Natural killer cell (primary cell): ENCODE measurements around the gene SEMA3A. TPM values are rescaled to one million over a fixed set of nuclear protein-coding genes. Genes with fewer than 3 reads are reported as not detected.

Experiments
- ATAC-seq, 3 donors: fragments of 150-1000 bp in 2 of 3; fragments of 200-7000 bp in 1 of 3; cut with Tn5 transposase; 1 replicate in 1 of 3; 2 replicates in 2 of 3; pipeline ENCODE4 v1.10.0; 2021; ENCODE audit warnings: mild to moderate bottlenecking in 2 of 3, moderate library complexity in 2 of 3
- DNase-seq, 2 donors: peaks; one replicate each; pipeline versions ENCODE4 v3.0.0 to v3.0.0-alpha.2; 2013 to 2021; ENCODE audit warnings: mixed read lengths in 1 of 2
- H3K27ac ChIP-seq: one replicate; pipeline ENCODE4 v1.5.1; 2013; ENCODE audit warnings: mild to moderate bottlenecking, low read length
- H3K27me3 ChIP-seq: one replicate; pipeline ENCODE4 v1.6.1; 2013; ENCODE audit warnings: low read length; ENCODE audit not compliant: control insufficient read depth, insufficient read depth
- H3K36me3 ChIP-seq: one replicate; pipeline ENCODE4 v1.6.1; 2013; ENCODE audit warnings: low read length; ENCODE audit not compliant: control insufficient read depth, insufficient read depth
- H3K4me1 ChIP-seq: one replicate; pipeline ENCODE4 v1.6.1; 2013; ENCODE audit warnings: low read length; ENCODE audit not compliant: control insufficient read depth, insufficient read depth
- H3K4me3 ChIP-seq: one replicate; pipeline ENCODE4 v1.5.1; 2013; ENCODE audit warnings: low read length
- H3K9me3 ChIP-seq: one replicate; pipeline ENCODE4 v1.6.1; 2013; ENCODE audit warnings: low read length; ENCODE audit not compliant: control insufficient read depth, insufficient read depth
- H3K27ac Mint-ChIP-seq, 2 donors: one replicate each; pipeline ENCODE4 v1.8.0; 2022; ENCODE audit warnings: mild to moderate bottlenecking in 2 of 2, mixed read lengths in 2 of 2, moderate library complexity in 1 of 2
- H3K27me3 Mint-ChIP-seq, 2 donors: one replicate each; pipeline ENCODE4 v1.8.0; 2022; ENCODE audit warnings: low read depth in 2 of 2, mixed read lengths in 2 of 2
- H3K36me3 Mint-ChIP-seq: one replicate; pipeline ENCODE4 v1.8.0; 2022; ENCODE audit warnings: mixed read lengths
- H3K4me1 Mint-ChIP-seq, 2 donors: one replicate each; pipeline ENCODE4 v1.8.0; 2022; ENCODE audit warnings: mixed read lengths in 2 of 2
- H3K4me3 Mint-ChIP-seq: one replicate; pipeline ENCODE4 v1.8.0; 2022; ENCODE audit warnings: mild to moderate bottlenecking, moderate library complexity, mixed read lengths
- H3K9me3 Mint-ChIP-seq, 2 donors: one replicate each; pipeline ENCODE4 v1.8.0; 2022; ENCODE audit warnings: mixed read lengths in 2 of 2
- CTCF ChIP-seq: fragments of 200-600 bp; IDR thresholded peaks from one replicate; pipeline ENCODE4 v1.8.0; 2022; ENCODE audit warnings: antibody characterized with exemption
- WGBS: methylation state at CpG from one replicate; pipeline ENCODE4 v1.1.7; 2013; ENCODE audit warnings: missing lambda C conversion rate; ENCODE audit not compliant: insufficient coverage; 5-methylcytosine and 5-hydroxymethylcytosine counted together
- intact Hi-C: fragments of 100-400 bp; cut with micrococcal nuclease; formaldehyde crosslinking; loops from one replicate; pipeline ENCODE4 v1.14.2; 2022
- total RNA-seq, 4 donors: library from RNA; stranded (reverse); fragments of 120-200 nt in 1 of 4; gene quantifications; one replicate each; pipeline versions ENCODE4 v1.2.3 to v1.2.4, GENCODE V29; 2013 to 2022

SEMA3A gene
- total RNA-seq, 3 donors from 2014 or later (not counting 1 experiment from before 2014, with no cell fraction given), result 0.13 to 0.21 TPM; not detected in 1

- no peak overlapping the region for H3K4me3 ChIP-seq
- intact Hi-C loops, result no loop called here
- 82% methylated on average over 1 of the region's 3 CpGs for WGBS
- H3K27ac Mint-ChIP-seq, result no peak overlapping the region
- H3K27me3 ChIP-seq, result no peaks in the 10 kb centered on the region
- no peaks in the 10 kb centered on the region for H3K4me1 Mint-ChIP-seq
- H3K9me3 ChIP-seq, result no peaks in the 10 kb centered on the region
- peaks cover 2 to 9% of the 10 kb centered on the region in 2 donors for H3K9me3 Mint-ChIP-seq
- no peaks in the 10 kb centered on the region for H3K36me3 ChIP-seq
- ATAC-seq (no peak), DNase-seq (no peak)
- no peaks in the 10 kb centered on the region for H3K36me3 Mint-ChIP-seq
- H3K27ac ChIP-seq, result no peak overlapping the region
- H3K4me1 ChIP-seq, result no peaks in the 10 kb centered on the region
- no peak overlapping the region for H3K4me3 Mint-ChIP-seq
- no peaks in the 10 kb centered on the region for H3K27me3 Mint-ChIP-seq
- no peak for TF ChIP-seq CTCF
Observed at GRCh38 chr7:84142726-84143125, 51.9 kb downstream of the SEMA3A start.

- no peak overlapping the region for H3K4me3 Mint-ChIP-seq
- ATAC-seq (no peak), DNase-seq (no peak)
- no peaks in the 10 kb centered on the region for H3K27me3 Mint-ChIP-seq
- no peaks in the 10 kb centered on the region for H3K4me1 ChIP-seq
- no peaks in the 10 kb centered on the region for H3K36me3 ChIP-seq
- WGBS, result no CpG with 5 or more reads among the region's 2 CpGs
- intact Hi-C loops, result no loop called here
- H3K9me3 Mint-ChIP-seq, result peaks cover 2 to 5% of the 10 kb centered on the region in 2 donors
- H3K27ac ChIP-seq, result no peak overlapping the region
- no peaks in the 10 kb centered on the region for H3K9me3 ChIP-seq
- no peak overlapping the region for H3K27ac Mint-ChIP-seq
- H3K4me1 Mint-ChIP-seq, result no peaks in the 10 kb centered on the region
- TF ChIP-seq CTCF, result no peak
- H3K4me3 ChIP-seq, result no peak overlapping the region
- no peaks in the 10 kb centered on the region for H3K36me3 Mint-ChIP-seq
- H3K27me3 ChIP-seq, result no peaks in the 10 kb centered on the region
Observed at GRCh38 chr7:84139986-84140729, 54.4 kb downstream of the SEMA3A start.

GRCh38 chr7:84138411-84138810 lies 56.2 kb downstream of the SEMA3A start:
- H3K4me3 Mint-ChIP-seq, result no peak overlapping the region
- no peaks in the 10 kb centered on the region for H3K27me3 Mint-ChIP-seq
- no peak for ATAC-seq
- no peaks in the 10 kb centered on the region for H3K4me1 Mint-ChIP-seq
- Histone ChIP-seq H3K36me3 (no peaks in the 10 kb centered on the region), H3K4me3 (no peak overlapping the region), H3K27me3 (no peaks in the 10 kb centered on the region), H3K27ac (no peak overlapping the region), H3K4me1 (no peaks in the 10 kb centered on the region), H3K9me3 (no peaks in the 10 kb centered on the region)
- TF ChIP-seq CTCF, result no peak
- intact Hi-C loops, result no loop called here
- peaks cover 0 to 5% of the 10 kb centered on the region in 2 donors for H3K9me3 Mint-ChIP-seq
- WGBS, result 89% methylated on average over 2 of the region's 3 CpGs
- DNase-seq, result no peak
- no peaks in the 10 kb centered on the region for H3K36me3 Mint-ChIP-seq
- H3K27ac Mint-ChIP-seq, result no peak overlapping the region

- Histone ChIP-seq H3K27me3 (no peaks in the 10 kb centered on the region), H3K4me3 (no peak overlapping the region), H3K27ac (no peak overlapping the region), H3K36me3 (no peaks in the 10 kb centered on the region), H3K4me1 (no peaks in the 10 kb centered on the region), H3K9me3 (no peaks in the 10 kb centered on the region)
- no peak overlapping the region for H3K4me3 Mint-ChIP-seq
- H3K27ac Mint-ChIP-seq, result no peak overlapping the region
- no peaks in the 10 kb centered on the region for H3K36me3 Mint-ChIP-seq
- H3K4me1 Mint-ChIP-seq, result no peaks in the 10 kb centered on the region
- intact Hi-C loops, result no loop called here
- no peaks in the 10 kb centered on the region for H3K27me3 Mint-ChIP-seq
- DNase-seq, result no peak
- ATAC-seq, result no peak
- peaks cover 0 to 5% of the 10 kb centered on the region in 2 donors for H3K9me3 Mint-ChIP-seq
- TF ChIP-seq CTCF, result no peak
Observed at GRCh38 chr7:84137812-84138211, 56.8 kb downstream of the SEMA3A start.
